GM19463 (cell line): Measurements from ENCODE around the gene GGN.

Experiments used
- ATAC-seq: cut with Tn5 transposase; IDR thresholded peaks from one replicate; pipeline ENCODE4 v1.9.1; 2021; ENCODE audit warnings: mild to moderate bottlenecking, moderate library complexity; ENCODE audit not compliant: unreplicated experiment

GGN gene

GRCh38 chr19:38388349-38389100 lies 691 bp upstream of the GGN start, which contains the start of gene SPRED3:
Gene SPRED3 (plus strand): TSS chr19:38388697. CDS start chr19:38390303, 1,606 bp downstream.
- no peak for ATAC-seq

DNA sequence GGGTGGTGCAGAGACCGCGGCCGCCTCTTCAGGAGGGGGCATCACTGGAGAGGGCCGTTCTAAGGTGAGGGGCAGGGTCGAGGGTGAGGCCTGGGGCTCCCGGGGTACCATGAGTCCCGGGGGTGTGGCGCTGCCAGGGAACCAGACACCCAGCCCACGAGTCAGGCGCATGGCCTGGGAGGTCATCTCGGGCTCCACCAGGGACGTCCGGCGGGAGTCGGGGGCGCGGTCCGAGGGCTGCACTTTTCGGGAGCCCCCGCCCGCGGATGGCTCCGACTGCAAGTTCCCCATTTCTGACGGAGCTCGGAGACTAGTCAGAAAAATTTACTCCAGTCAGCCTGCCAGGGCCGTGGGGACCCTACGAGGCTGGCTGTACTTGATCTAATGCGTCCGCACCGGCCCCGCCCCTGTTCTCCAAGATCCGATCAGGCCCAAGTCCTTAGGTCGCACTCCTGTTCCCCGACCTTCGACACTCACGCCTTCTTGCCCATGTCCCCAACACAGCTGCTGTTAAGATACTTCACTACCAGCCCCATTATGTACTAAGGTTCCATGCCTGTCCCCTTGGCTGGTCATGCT lies 774 bp downstream of the GGN start:
- ATAC-seq: no peak

GRCh38 chr19:38386300-38386970 lies 1.4 kb downstream of the GGN start:
- no peak for ATAC-seq

GRCh38 chr19:38385804-38386257 lies 2.0 kb downstream of the GGN start:
- ATAC-seq: no peak

DNA sequence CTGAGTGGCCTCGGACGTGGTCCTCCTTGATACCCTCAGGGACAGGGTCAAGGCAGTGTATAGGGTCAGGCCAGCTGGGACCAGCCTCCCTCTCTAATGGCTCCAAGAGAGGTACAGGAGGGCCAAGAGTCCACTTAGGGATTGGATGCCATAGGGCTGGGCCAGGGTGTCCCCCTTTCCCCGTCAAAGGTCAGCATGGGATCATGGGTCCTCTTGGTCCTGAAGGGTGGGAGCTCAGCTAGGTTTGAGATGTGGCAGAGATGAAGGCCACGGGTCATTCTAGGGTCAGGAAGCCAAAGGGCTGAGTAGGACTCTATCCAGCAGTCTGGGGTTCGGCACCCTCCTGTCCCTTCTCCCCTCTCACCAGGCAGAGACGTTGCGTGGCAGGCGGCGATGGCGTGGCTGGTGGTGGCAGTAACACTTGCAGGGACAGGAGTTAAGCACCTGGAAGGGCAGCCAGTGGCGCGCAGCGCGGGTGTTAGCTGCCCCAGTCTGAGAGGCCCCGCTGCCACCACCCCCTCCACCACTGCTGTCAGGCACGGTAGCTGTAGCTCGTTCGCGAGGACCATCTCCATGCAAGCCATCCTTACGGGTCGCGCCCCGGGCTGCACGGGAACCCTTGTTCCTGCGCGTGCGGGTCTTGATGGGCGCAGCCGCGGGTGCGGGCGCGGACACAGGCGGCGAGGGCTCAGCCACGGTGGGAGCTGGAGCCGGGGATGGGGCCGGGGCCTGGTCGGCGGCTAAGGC lies 2.6 kb downstream of the GGN start:
- no peak for ATAC-seq

DNA sequence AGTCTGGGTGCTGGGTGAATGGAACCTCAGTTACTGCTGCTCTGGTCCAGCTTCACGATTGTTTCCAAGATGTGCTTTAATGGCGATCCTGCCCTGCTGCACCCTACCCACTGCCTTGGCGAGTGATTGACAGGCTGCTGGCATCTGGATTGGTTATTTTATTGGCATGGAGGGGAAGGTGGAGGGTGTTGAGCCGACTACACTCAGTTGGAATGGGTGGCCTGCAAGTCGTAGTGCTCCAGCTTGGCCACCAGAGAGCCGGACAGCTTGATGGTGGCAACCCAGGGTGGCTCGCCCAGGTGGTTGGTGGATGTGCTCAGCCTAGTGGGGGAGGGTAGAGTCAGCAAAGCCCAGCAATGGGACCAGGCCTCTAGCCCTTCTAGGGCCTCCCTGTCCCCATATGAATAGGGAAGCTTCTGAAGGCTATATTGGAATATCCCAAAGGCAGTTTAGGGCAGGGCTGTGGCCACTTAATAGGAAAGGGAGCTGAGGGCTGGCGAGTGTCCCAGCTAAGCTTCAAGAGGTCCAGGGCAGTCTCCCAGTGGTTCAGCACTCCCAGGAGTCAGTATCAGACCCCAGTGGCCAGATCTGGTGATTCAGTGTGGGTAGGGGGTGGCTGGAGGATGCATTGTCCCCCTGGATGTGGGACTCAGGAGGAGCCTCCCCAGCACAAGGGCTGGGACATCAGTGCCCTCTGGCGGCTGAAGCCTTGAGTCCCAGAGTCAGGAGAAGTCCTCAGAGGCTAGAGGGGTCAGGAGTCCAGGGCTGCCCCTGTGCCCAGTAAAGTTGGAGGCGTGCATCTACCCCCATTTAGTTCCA lies 3.4 kb downstream of the GGN start:
- ATAC-seq: no peak

DNA sequence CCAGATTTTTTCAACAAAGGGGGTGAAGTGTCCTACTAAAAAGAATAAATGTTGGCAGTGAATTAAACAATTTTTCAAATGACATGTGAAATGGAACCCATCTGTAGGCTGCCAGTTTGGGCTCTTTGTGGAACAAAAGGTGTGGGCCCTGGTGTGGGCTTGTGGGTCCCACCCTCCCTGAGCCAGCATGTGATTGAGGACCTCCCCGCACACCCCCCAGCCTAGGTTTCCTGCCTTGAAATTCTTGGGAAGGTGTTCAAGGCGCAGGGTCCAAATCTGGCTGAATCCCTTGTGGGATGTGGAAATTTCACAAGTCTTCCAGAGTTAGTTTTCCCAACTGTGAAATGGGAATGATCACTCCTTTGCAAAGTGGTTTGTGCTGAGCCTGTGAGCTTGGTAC lies 4.1 kb downstream of the GGN start:
- ATAC-seq: no peak

- no peak for ATAC-seq
Observed at GRCh38 chr19:38383184-38383583, 4.7 kb downstream of the GGN start.

- ATAC-seq: no peak
Observed at GRCh38 chr19:38381138-38381537, 6.7 kb downstream of the GGN start.

- no peak for ATAC-seq
Observed at GRCh38 chr19:38378866-38379265, 9.0 kb downstream of the GGN start.

DNA sequence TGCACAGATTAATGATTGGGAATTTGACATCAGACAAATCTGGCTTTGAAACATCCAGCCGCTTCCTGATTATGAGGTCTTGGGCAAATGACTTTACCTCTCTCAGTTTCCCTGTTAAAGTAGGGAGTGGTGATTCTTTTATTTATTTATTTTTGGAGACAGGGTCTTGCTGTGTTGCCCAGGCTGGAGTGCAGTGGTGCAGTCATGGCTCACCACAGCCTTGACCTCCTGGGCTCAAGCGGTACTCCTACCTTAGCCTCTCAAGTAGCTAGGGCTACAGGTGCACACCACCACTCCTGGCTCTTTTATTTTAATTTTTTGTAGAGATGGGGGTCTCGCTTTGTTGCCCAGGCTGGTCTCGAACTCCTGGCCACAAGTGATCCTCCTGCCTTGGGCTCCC lies 10.8 kb downstream of the GGN start:
- no peak for ATAC-seq

DNA sequence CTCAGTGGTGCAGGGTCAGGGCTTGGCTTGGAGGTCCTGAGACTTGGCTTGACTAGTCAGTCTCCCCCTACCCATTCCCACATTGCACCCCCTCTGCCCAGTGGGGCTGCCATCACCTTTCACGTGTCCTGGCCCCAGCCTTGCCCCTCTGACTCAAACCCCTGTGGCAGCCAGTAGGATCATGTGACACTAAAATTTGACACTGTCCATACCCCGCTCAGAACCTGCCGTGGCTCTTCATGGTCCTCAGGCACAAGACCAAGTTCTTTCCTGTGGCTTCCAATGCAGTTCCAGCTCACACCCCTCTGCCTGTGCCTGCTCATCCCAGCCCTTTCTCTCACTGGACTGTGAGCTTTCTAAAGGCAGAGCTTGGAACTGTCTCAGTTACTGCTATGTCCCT lies 11.3 kb downstream of the GGN start:
- ATAC-seq: no peak

GRCh38 chr19:38375748-38376147 lies 12.1 kb downstream of the GGN start:
- ATAC-seq: no peak

DNA sequence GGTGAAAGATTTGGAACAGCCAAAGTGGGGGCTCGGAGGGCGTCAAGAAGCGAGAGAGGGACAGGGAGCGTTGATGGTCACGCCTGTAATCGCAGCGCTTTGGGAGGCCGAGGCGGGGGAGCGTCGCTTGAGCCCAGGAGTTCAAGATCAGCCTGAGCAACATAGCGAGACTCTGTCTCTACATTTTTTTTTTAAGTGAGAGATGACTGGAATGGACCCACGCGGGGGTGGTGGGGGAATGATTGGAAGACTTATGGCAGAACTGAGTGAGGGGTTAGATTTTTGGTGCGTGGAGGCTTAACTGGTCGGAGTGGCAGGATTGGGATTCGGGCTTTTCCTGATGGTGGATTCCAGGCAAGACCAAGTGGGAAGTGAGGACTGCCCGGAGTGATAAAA lies 12.7 kb downstream of the GGN start:
- no peak for ATAC-seq

DNA sequence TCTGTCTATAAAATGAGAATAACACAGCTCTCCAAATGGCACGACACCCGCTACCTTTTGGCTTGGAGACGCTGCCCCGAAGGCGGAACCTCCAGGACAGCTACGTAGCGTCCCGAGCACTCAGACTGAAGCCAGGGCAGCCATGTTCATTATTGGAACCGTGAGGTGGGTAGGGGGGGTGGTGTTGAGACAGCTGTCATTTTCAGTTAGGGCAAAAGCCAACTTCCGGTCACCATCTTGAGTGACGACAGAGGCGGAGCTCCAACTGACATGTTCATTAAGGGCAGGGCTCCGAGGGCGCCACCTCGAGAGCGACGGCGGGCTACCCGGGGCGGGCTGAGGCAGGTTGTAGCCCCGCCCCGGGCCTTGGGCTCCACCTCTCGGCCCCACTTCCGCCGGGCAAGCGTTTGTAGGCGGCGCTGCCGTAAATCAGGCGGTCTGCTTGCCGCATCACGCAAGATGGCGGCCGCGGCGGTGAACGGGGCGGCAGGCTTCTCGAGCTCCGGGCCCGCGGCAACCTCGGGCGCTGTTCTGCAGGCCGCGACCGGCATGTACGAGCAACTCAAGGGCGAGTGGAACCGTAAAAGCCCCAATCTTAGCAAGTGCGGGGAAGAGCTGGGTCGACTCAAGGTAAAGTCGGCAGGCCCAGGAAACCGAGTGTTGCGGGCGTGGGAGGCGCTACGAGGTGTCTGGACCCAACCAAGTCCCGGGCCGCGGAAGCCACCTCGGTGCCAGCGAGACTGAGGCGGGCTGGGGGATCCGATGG lies 13.3 kb downstream of the GGN start, which contains the start of gene PSMD8:
PSMD8 (plus strand) TSS at position 240 of the 766 bp plus-strand sequence; CDS start at position 271, 31 bp downstream.
- ATAC-seq: peak; percentile 94

DNA sequence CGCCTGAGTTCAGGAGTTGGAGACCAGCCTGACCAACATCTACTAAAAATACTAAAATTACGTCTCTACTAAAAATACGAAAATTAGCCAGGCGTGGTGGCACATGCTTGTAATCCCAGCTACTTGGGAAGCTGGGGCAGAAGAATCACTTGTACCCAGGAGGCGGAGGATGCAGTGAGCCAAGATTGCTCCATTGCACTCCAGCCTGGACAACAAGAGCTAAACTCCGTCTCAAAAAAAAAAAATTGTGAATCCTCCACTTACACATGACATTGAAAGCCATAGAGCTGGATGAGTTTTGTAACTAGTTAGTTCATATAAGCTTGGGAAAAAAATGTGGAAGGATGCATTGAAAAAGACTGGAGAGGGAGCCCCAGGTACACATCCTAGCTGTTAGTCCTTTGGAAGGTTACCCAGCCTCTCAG lies 13.9 kb downstream of the GGN start:
- ATAC-seq: no peak

DNA sequence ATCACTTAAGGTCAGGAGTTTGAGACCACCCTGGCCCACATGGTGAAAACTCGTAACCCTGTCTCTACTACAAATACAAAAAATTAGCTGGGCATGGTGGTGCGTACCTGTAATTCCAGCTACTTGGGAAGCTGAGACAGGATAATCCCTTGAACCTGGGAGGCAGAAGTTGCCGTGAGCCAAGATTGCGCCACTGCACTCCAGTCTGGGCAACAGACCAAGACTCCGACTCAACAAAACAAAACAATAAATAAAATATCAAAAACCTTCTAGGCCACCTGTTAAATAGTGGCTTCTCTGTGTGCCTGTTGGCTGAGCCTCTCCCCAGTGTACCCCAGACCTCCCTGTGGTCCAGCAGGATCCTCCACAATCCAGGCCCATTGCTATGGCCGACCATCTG lies 16.8 kb downstream of the GGN start:
- ATAC-seq: no peak

GRCh38 chr19:38370299-38370698 lies 17.5 kb downstream of the GGN start:
- ATAC-seq: no peak

- ATAC-seq: no peak
Observed at GRCh38 chr19:38369584-38369983, 18.2 kb downstream of the GGN start.

DNA sequence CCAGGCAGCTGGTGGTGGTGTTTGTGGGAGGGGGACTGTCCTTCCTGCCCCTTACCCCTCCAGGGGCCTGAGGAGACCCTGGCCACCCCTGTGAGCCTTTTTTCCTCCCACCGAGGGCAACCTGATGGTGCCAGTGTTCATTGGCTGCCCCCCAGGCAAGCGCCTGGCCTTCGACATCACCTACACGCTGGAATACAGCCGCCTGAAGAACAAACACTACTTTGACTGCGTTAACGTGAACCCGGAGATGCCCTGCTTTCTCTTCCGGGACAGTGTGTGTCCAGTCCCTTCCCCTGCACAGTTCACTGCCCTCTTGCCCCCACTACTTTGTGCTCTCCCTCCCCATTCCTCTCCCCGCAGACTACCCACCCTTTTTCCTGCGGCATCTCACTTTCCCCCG lies 20.8 kb downstream of the GGN start:
- ATAC-seq: no peak
